ENCODE data around the gene PPIL4.
"Not testable (repeated sequence)": the region's sequence is repeated elsewhere in the genome, so short reads cannot be mapped to it uniquely, and the experiment has no call there.

The PPIL4 gene

GRCh38 chr6:149461670-149462069, 84.2 kb downstream of the PPIL4 start:
- no peaks in the 10 kb centered on the region for H3K27me3 ChIP-seq (ENCODE audit: low read depth, low read length)
- no peak overlapping the region for H2AFZ ChIP-seq (ENCODE audit: low read depth, low read length)
- peaks cover 15% of the 10 kb centered on the region for H3K4me1 ChIP-seq (ENCODE audit: low read length)
- H3K9ac ChIP-seq (ENCODE audit: low read length): no peak overlapping the region
- H4K20me1 ChIP-seq (ENCODE audit: insufficient read depth, low read length): peaks cover 44% of the 10 kb centered on the region; the same call in 1 of the 2 replicates
- H3K36me3 ChIP-seq (replicated peaks; ENCODE audit: low read depth, low read length): peaks cover 53% of the 10 kb centered on the region
- H3K27ac ChIP-seq (ENCODE audit: low read length): no peak overlapping the region
- TF ChIP-seq CTCF (IDR thresholded peaks at IDR 0.05; ENCODE audit: low read depth, low read length) (no peak), EZH2phosphoT487 (IDR thresholded peaks at IDR 0.05; ENCODE audit: low read depth) (no peak)
- peaks cover 90% of the 10 kb centered on the region for H3K79me2 ChIP-seq (ENCODE audit: low read length)
- H3K4me2 ChIP-seq (ENCODE audit: low read length): no peak overlapping the region
- no peak overlapping the region for H3K4me3 ChIP-seq (ENCODE audit: low read length)
- H3K9me3 ChIP-seq (ENCODE audit: insufficient read depth, low read length): no peaks in the 10 kb centered on the region

- Histone ChIP-seq H3K79me2 (ENCODE audit: low read length) (peaks cover 81% of the 10 kb centered on the region), H3K36me3 (replicated peaks; ENCODE audit: low read depth, low read length) (peaks cover 59% of the 10 kb centered on the region), H4K20me1 (ENCODE audit: insufficient read depth, low read length) (peaks cover 43% of the 10 kb centered on the region; the same call in 1 of the 2 replicates)
- not testable (repeated sequence) for H3K4me1 ChIP-seq (ENCODE audit: low read length); H2AFZ ChIP-seq (ENCODE audit: low read depth, low read length); H3K4me3 ChIP-seq (ENCODE audit: low read length); H3K27me3 ChIP-seq (ENCODE audit: low read depth, low read length); H3K9ac ChIP-seq (ENCODE audit: low read length); H3K9me3 ChIP-seq (ENCODE audit: insufficient read depth, low read length); H3K27ac ChIP-seq (ENCODE audit: low read length); H3K4me2 ChIP-seq (ENCODE audit: low read length)
Measured at GRCh38 chr6:149460249-149460648, 85.6 kb downstream of the PPIL4 start.

- Histone ChIP-seq H3K79me2 (ENCODE audit: low read length) (peaks cover 81% of the 10 kb centered on the region), H3K9ac (ENCODE audit: low read length) (no peak overlapping the region), H3K36me3 (replicated peaks; ENCODE audit: low read depth, low read length) (peaks cover 60% of the 10 kb centered on the region), H2AFZ (ENCODE audit: low read depth, low read length) (no peak overlapping the region), H3K4me2 (ENCODE audit: low read length) (no peak overlapping the region), H3K27me3 (ENCODE audit: low read depth, low read length) (no peaks in the 10 kb centered on the region), H3K27ac (ENCODE audit: low read length) (no peak overlapping the region), H3K4me1 (ENCODE audit: low read length) (no peaks in the 10 kb centered on the region), H3K4me3 (ENCODE audit: low read length) (no peak overlapping the region), H4K20me1 (ENCODE audit: insufficient read depth, low read length) (peaks cover 48% of the 10 kb centered on the region; the same call in 1 of the 2 replicates), H3K9me3 (ENCODE audit: insufficient read depth, low read length) (no peaks in the 10 kb centered on the region)
- no peak for TF ChIP-seq CTCF (IDR thresholded peaks at IDR 0.05; ENCODE audit: low read depth, low read length)
- no peak for TF ChIP-seq EZH2phosphoT487 (IDR thresholded peaks at IDR 0.05; ENCODE audit: low read depth)
Measured at GRCh38 chr6:149459761-149460160, 86.1 kb downstream of the PPIL4 start.

- H3K4me1 ChIP-seq (ENCODE audit: low read length): no peaks in the 10 kb centered on the region
- peaks cover 38% of the 10 kb centered on the region; the same call in 1 of the 2 replicates for H4K20me1 ChIP-seq (ENCODE audit: insufficient read depth, low read length)
- H2AFZ ChIP-seq (ENCODE audit: low read depth, low read length): no peak overlapping the region
- no peak overlapping the region for H3K4me2 ChIP-seq (ENCODE audit: low read length)
- no peak overlapping the region for H3K4me3 ChIP-seq (ENCODE audit: low read length)
- H3K27ac ChIP-seq (ENCODE audit: low read length): no peak overlapping the region
- H3K27me3 ChIP-seq (ENCODE audit: low read depth, low read length): no peaks in the 10 kb centered on the region
- TF ChIP-seq CTCF (IDR thresholded peaks at IDR 0.05; ENCODE audit: low read depth, low read length): no peak
- H3K9ac ChIP-seq (ENCODE audit: low read length): no peak overlapping the region
- H3K36me3 ChIP-seq (replicated peaks; ENCODE audit: low read depth, low read length): peaks cover 51% of the 10 kb centered on the region
- no peaks in the 10 kb centered on the region for H3K9me3 ChIP-seq (ENCODE audit: insufficient read depth, low read length)
- H3K79me2 ChIP-seq (ENCODE audit: low read length): peaks cover 81% of the 10 kb centered on the region
Measured at GRCh38 chr6:149458806-149459205, 87.0 kb downstream of the PPIL4 start.

GRCh38 chr6:149458196-149458595, 87.6 kb downstream of the PPIL4 start:
- H4K20me1 ChIP-seq (ENCODE audit: insufficient read depth, low read length): peaks cover 33% of the 10 kb centered on the region; the same call in 1 of the 2 replicates
- no peak overlapping the region for H3K4me2 ChIP-seq (ENCODE audit: low read length)
- H3K36me3 ChIP-seq (replicated peaks; ENCODE audit: low read depth, low read length): peaks cover 47% of the 10 kb centered on the region
- H3K9me3 ChIP-seq (ENCODE audit: insufficient read depth, low read length): no peaks in the 10 kb centered on the region
- H3K27ac ChIP-seq (ENCODE audit: low read length): no peak overlapping the region
- H3K79me2 ChIP-seq (ENCODE audit: low read length): peaks cover 75% of the 10 kb centered on the region
- no peaks in the 10 kb centered on the region for H3K4me1 ChIP-seq (ENCODE audit: low read length)
- no peak overlapping the region for H2AFZ ChIP-seq (ENCODE audit: low read depth, low read length)
- no peaks in the 10 kb centered on the region for H3K27me3 ChIP-seq (ENCODE audit: low read depth, low read length)
- H3K4me3 ChIP-seq (ENCODE audit: low read length): no peak overlapping the region
- no peak overlapping the region for H3K9ac ChIP-seq (ENCODE audit: low read length)
- TF ChIP-seq CTCF (IDR thresholded peaks at IDR 0.05; ENCODE audit: low read depth, low read length) (no peak), EZH2phosphoT487 (IDR thresholded peaks at IDR 0.05; ENCODE audit: low read depth) (no peak)

All from OCI-LY3 (cell line).